SU-DHL-6 (cell line): ENCODE data around the gene CD2.

ENCODE experiments used
- H2AFZ ChIP-seq: fragments of 200-600 bp; sonication (generic); 2 replicates; pipeline ENCODE4 v1.6.1; 2014; ENCODE audit warnings: low read depth, mild to moderate bottlenecking, moderate library complexity, mixed read lengths, antibody characterized with exemption, low read length; ENCODE audit not compliant: severe bottlenecking
- H3F3A ChIP-seq: fragments of 200-600 bp; shearing (Covaris generic); 2 replicates; pipeline ENCODE4 v1.6.0; 2016; ENCODE audit warnings: antibody characterized with exemption, mild to moderate bottlenecking; ENCODE audit not compliant: insufficient read depth
- H3K27ac ChIP-seq: fragments of 200-600 bp; sonication (generic); 2 replicates; pipeline ENCODE4 v1.5.1; 2016; ENCODE audit warnings: low read depth, mild to moderate bottlenecking, low read length, moderate library complexity, mixed read lengths
- H3K27me3 ChIP-seq: fragments of 200-600 bp; sonication (generic), shearing (Covaris generic); 2 replicates; pipeline ENCODE4 v1.6.0; 2014; ENCODE audit warnings: mild to moderate bottlenecking, low read length
- H3K36me3 ChIP-seq: fragments of 200-600 bp; sonication (generic); 2 replicates; pipeline ENCODE4 v1.6.1; 2014; ENCODE audit warnings: mild to moderate bottlenecking, low read length, mixed read lengths
- H3K4me2 ChIP-seq: fragments of 300-600, 200-600 bp; shearing (Covaris generic), sonication (generic); 2 replicates; pipeline ENCODE4 v1.6.0; 2014; ENCODE audit warnings: low read length, low read depth, mild to moderate bottlenecking; ENCODE audit not compliant: poor library complexity, severe bottlenecking
- H3K4me3 ChIP-seq: fragments of 200-600 bp; sonication (generic); 2 replicates; pipeline ENCODE4 v1.5.1; 2014; ENCODE audit warnings: antibody characterized with exemption, low read length, mild to moderate bottlenecking, mixed read lengths; ENCODE audit not compliant: insufficient read depth, poor library complexity, severe bottlenecking
- H3K79me2 ChIP-seq: fragments of 200-600 bp; sonication (generic); 2 replicates; pipeline ENCODE4 v1.6.1; 2014; ENCODE audit warnings: mild to moderate bottlenecking, low read length, moderate library complexity; ENCODE audit not compliant: insufficient read depth
- H3K9ac ChIP-seq: fragments of 200-600 bp; sonication (generic); 2 replicates; pipeline ENCODE4 v1.7.0; 2014; ENCODE audit warnings: mild to moderate bottlenecking, low read length
- H3K9me2 ChIP-seq: fragments of 200-600 bp; sonication (generic); replicated peaks from 2 replicates; pipeline ENCODE4 v1.6.1; 2014; ENCODE audit warnings: low read length; ENCODE audit not compliant: insufficient read depth
- H3K9me3 ChIP-seq: fragments of 200-600 bp; sonication (generic); 2 replicates; pipeline ENCODE4 v1.6.1; 2014; ENCODE audit warnings: low read length, mixed read lengths; ENCODE audit not compliant: insufficient read depth
- H4K20me1 ChIP-seq: fragments of 200-600 bp; sonication (generic); 2 replicates; pipeline ENCODE4 v1.6.1; 2014; ENCODE audit warnings: low read depth, mild to moderate bottlenecking, antibody characterized with exemption, low read length, moderate library complexity, mixed read lengths
- EZH2phosphoT487 ChIP-seq: fragments of 200-600 bp; sonication (generic), shearing (Covaris generic); conservative IDR thresholded peaks from 2 replicates; pipeline ENCODE4 v1.6.1; 2018; ENCODE audit warnings: mild to moderate bottlenecking, antibody characterized with exemption, low read length, moderate library complexity, mixed read lengths
- TF ChIP-seq, protein P1 (sequence below): fragments of 200-600 bp; sonication (generic); IDR thresholded peaks from one replicate; pipeline ENCODE4 v1.5.1; 2017; ENCODE audit warnings: antibody characterized with exemption, mild to moderate bottlenecking, low read length, moderate library complexity; ENCODE audit not compliant: insufficient read depth, poor library complexity, severe bottlenecking

The CD2 gene

DNA sequence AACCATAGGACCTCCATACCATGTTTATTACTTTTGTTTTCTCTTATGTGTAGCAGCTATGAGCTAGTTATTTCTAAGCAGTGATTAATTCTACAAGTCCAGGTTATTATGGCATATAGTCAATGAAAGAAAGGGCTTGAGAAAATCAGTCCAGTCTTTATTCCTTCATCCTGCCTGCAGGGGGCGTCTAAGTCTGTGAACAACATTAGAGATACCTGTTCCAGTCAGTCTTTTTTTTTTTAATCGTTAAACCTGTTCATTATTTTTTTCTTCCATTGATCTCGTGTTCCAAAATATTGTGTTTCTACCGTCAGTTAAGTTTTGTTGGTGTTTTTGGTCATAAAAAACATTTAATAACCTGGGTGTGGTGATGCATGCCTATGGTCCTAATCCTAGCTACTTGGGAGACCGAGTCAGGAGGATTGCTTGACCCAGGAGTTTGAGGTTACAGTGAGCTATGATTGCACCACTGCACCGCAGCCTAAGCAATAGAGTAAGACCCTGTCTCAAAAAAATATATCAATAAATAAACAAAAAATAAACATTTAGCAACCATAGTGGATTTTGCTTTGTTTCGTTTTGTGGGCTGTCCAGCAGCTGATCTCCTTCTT lies 29.4 kb upstream of the CD2 start:
- Histone ChIP-seq H2AFZ (no peak overlapping the region), H3K9me3 (no peaks in the 10 kb centered on the region), H3K27me3 (no peaks in the 10 kb centered on the region), H3K9me2 (no peaks in the 10 kb centered on the region), H3K79me2 (no peaks in the 10 kb centered on the region), H3F3A (no peaks in the 10 kb centered on the region), H3K4me2 (no peak overlapping the region), H3K4me3 (no peak overlapping the region), H3K27ac (no peak overlapping the region), H3K36me3 (no peaks in the 10 kb centered on the region), H4K20me1 (no peaks in the 10 kb centered on the region), H3K9ac (no peak overlapping the region)
- TF ChIP-seq, protein P1, sequence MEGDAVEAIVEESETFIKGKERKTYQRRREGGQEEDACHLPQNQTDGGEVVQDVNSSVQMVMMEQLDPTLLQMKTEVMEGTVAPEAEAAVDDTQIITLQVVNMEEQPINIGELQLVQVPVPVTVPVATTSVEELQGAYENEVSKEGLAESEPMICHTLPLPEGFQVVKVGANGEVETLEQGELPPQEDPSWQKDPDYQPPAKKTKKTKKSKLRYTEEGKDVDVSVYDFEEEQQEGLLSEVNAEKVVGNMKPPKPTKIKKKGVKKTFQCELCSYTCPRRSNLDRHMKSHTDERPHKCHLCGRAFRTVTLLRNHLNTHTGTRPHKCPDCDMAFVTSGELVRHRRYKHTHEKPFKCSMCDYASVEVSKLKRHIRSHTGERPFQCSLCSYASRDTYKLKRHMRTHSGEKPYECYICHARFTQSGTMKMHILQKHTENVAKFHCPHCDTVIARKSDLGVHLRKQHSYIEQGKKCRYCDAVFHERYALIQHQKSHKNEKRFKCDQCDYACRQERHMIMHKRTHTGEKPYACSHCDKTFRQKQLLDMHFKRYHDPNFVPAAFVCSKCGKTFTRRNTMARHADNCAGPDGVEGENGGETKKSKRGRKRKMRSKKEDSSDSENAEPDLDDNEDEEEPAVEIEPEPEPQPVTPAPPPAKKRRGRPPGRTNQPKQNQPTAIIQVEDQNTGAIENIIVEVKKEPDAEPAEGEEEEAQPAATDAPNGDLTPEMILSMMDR: peak; percentile 65
- TF ChIP-seq EZH2phosphoT487: no peak

DNA sequence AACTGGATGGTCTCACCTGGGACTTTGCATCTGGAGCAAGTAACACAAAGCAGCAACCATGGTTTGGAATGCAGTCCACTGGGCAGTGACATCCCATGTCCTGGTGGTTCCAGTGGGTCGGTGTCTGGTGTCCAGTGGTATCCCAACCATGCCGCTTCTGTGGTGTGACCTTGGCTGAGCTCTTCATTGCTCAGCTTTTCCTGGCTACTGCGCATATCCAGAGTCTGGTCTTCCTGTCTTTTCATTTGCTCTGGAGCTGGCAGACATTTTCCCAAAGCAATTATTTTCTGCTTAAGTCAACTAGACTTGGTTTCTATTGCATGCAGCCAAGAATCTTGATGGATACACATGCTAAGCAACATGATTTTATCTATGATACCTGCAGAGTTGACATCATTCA lies 28.4 kb upstream of the CD2 start:
- Histone ChIP-seq H3K4me3 (no peak overlapping the region), H3K4me2 (no peak overlapping the region), H3K9ac (no peak overlapping the region), H2AFZ (no peak overlapping the region), H3K36me3 (no peaks in the 10 kb centered on the region), H3K27me3 (no peaks in the 10 kb centered on the region), H3K27ac (no peak overlapping the region), H4K20me1 (no peaks in the 10 kb centered on the region), H3F3A (no peaks in the 10 kb centered on the region), H3K9me2 (no peaks in the 10 kb centered on the region), H3K9me3 (no peaks in the 10 kb centered on the region), H3K79me2 (no peaks in the 10 kb centered on the region)
- TF ChIP-seq EZH2phosphoT487: no peak
- TF ChIP-seq, protein P1: no peak

DNA sequence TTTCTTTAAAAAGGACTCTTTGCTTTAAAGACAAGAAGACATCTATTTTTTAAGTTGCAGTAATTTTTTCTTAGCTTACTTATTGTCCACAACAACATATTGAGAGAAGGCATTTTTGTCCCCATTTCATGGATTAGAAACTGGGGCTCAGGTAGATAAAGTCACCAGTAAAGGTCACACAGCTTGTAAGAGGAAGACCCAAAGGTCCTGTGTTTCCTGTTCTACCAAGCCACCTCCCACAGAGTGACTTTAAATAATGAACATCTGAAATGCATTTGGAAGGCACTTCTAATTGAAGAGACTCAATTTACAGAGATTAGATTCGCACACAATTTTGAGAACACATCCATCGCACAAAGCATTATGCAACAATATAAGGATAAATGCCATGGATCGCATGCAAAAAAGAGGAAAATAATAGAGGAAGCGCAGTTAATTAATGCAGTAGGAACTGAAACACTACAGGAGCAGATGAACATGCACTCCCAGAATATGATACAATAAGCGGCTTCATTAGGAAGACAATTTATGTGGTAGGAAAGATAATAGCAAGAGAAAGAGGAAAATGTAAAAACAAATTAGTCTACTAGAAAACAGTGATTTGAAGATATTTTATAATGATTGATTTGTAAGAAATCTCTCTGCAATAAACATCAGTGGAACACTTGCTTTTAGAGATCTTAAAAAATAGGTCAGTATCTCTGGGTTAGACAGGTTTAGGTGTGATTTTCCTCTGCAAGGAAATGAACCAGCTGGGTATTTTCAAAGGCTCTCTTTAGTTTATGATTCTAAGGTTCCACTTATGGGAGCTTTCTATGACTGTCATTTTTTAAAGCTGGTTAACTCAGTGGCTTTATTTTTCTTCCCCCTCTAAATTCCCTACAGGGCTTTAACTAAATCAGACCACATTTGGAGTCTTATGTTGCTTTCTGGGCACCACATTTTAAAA lies 27.1 kb upstream of the CD2 start:
- H3K79me2 ChIP-seq: no peaks in the 10 kb centered on the region
- no peaks in the 10 kb centered on the region for H3K9me2 ChIP-seq
- H3K9ac ChIP-seq: no peak overlapping the region
- H3K27ac ChIP-seq: no peak overlapping the region
- no peaks in the 10 kb centered on the region for H3F3A ChIP-seq
- H4K20me1 ChIP-seq: no peaks in the 10 kb centered on the region
- no peak for TF ChIP-seq EZH2phosphoT487
- TF ChIP-seq, protein P1: no peak
- H3K4me3 ChIP-seq: no peak overlapping the region
- H3K27me3 ChIP-seq: no peaks in the 10 kb centered on the region
- H2AFZ ChIP-seq: no peak overlapping the region
- H3K4me2 ChIP-seq: no peak overlapping the region
- no peaks in the 10 kb centered on the region for H3K36me3 ChIP-seq
- no peaks in the 10 kb centered on the region for H3K9me3 ChIP-seq
